Brain pericyte (primary cell): Measurements from ENCODE around the gene TNIP1.

ENCODE experiments used
- DNase-seq: peaks from one replicate; pipeline ENCODE4 v3.0.0-alpha.2; 2012; ENCODE audit warnings: low read depth, low spot score

The TNIP1 gene

GRCh38 chr5:151083081-151083676 is 2.3 kb upstream of the TNIP1 start:
- no peak for DNase-seq

GRCh38 chr5:151082282-151082902 is 1.6 kb upstream of the TNIP1 start:
- DNase-seq, result no peak

GRCh38 chr5:151081431-151082281 is 822 bp upstream of the TNIP1 start:
- DNase-seq, result no peak

- no peak for DNase-seq
Observed at GRCh38 chr5:151079838-151080612, 809 bp downstream of the TNIP1 start.

DNA sequence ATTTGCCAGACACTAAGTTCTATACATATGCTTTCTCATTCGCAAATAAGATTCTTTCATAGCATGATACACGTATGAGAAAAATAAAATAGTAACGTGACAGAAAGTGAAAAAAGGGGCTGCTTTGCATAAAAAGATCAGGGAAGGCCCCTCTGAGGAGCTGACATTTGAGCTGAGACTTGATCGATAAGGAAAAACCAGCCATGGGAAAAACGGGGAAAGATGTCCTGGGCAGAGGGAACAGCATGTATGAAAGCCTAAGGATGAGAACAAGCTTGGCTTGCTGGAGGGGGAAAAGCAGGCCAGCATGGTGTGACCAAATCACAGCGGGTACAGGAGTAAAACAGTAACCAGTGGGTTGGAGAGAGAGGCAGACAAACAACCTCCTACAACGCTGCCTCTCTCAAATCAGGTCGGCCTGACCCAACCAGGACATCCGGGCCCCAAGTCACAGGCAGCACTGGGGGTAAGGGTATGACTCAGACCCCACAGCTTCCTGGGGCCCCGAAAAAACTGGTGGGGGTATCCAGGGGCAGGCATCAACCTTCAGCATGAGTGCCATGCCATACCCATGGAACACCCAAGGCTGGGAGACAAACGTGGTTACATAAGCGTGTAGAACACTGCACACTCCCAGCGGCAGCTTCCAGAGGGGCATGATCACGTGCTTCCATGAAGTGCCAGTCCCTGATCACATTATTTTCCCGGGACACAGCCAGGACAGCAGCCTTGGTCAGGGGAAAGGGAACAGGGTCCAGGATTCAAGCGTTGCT is 2.2 kb downstream of the TNIP1 start:
- DNase-seq, result no peak

GRCh38 chr5:151077967-151078366 is 2.9 kb downstream of the TNIP1 start:
- no peak for DNase-seq

DNA sequence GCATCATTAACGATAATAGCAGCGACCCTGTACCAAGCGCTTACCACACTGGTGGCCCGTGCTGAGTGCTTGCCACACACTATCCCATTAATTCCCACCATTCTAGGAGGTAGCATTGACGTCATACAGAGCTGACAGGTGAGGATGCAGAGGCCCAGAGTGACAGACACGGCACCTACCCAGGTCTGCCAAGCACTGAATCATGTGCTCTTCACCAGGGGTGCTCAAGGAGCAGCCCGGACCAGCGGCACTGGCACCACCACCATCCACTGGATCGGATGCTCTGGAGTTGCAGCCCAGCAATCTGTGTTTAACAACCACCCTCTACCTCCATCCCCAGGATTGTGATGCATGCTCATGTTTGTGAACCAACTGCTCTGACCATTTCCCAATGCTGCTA is 3.4 kb downstream of the TNIP1 start:
- DNase-seq, result no peak

GRCh38 chr5:151076616-151077015 is 4.2 kb downstream of the TNIP1 start:
- no peak for DNase-seq

DNA sequence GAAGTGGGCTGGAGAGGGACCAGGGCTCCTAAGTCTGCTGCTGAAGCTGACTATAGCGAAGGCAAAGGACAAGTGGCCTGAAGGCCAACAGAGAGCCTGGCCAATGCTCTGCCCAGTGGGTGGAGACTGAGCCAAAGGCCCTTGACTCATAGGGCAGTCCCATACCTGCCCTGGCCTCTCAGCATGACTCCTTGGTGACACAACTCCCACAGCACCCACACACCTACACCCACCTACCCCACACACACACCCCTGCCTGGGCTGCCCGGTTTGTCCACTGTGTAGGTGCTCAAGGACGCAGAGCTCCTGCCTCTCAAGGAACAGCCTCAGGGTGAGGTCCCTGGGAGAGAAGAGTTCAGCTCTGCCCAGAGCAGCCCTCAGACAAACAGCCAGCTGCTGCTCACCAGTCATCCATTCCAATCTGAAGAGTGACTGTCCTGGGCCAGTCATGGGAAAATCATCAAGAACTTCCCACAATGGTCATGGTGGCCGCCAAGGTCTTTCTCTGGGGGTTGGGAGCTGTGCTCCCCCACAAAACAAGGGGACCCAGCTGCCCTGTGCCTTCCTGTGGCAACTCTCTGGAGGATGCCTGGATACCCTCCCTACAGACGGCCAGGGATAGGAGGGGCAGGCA is 5.0 kb downstream of the TNIP1 start:
- DNase-seq, result no peak

DNA sequence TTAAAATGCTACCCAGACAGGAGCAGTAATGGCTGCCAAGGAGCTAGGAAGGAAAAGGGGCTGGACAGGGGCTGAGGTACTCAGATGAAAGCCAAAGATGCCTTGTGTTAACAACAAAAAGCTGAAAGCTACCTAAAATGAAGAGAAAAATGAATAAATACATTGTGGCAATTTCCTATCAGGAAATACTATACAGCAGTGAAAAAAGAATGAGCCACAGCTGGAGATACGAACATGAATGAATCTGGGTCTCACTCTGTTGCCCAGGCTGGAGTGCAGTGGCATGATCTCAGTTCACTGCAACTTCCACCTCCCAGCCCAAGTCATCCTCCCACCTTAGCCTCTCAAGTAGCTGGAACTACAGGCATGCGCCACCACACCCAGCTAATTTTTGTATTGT is 6.3 kb downstream of the TNIP1 start:
- DNase-seq, result no peak

- no peak for DNase-seq
Observed at GRCh38 chr5:151073280-151073679, 7.6 kb downstream of the TNIP1 start.

GRCh38 chr5:151072630-151073025 is 8.2 kb downstream of the TNIP1 start:
- DNase-seq, result no peak

- no peak for DNase-seq
Observed at GRCh38 chr5:151071848-151072629, 8.8 kb downstream of the TNIP1 start.

DNA sequence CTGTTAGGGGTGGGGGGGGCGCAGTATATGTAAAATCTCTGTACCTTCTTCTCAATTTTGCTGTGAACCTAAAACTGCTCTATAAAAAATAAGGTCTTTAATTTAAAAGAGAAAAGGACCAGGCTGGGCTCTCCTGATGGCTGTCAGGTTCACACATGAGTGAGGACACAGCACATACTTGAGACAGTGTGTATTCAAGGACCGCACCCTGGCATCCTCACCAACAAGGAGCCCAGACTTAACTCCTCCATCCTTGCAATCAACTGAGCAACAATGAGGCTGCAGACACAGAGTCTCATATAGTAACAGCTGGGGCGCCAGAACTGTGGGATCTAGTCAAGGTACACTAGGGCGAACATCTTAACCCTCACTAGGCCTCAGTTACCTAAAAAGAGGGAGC is 9.8 kb downstream of the TNIP1 start:
- no peak for DNase-seq

DNA sequence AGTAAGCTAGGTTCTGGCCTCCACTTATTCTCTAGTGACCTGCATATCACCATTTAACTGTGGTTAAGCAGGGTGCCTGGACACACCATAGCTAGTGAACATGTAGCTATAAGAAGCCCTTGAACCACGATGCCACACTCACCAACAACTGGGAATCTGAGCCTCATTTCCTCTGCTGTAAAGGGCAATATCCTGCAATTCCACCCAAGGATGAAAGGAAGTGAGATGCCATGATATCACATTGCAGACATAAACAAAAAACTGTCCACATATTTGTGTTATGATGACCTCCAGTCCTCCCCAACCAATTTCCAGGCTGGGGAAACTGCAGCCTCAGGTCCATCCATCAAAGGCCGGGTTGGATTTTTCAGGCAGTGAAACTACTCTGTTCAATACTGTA is 10.4 kb downstream of the TNIP1 start:
- DNase-seq, result no peak

GRCh38 chr5:151068433-151069197 is 12.2 kb downstream of the TNIP1 start:
- no peak for DNase-seq

DNA sequence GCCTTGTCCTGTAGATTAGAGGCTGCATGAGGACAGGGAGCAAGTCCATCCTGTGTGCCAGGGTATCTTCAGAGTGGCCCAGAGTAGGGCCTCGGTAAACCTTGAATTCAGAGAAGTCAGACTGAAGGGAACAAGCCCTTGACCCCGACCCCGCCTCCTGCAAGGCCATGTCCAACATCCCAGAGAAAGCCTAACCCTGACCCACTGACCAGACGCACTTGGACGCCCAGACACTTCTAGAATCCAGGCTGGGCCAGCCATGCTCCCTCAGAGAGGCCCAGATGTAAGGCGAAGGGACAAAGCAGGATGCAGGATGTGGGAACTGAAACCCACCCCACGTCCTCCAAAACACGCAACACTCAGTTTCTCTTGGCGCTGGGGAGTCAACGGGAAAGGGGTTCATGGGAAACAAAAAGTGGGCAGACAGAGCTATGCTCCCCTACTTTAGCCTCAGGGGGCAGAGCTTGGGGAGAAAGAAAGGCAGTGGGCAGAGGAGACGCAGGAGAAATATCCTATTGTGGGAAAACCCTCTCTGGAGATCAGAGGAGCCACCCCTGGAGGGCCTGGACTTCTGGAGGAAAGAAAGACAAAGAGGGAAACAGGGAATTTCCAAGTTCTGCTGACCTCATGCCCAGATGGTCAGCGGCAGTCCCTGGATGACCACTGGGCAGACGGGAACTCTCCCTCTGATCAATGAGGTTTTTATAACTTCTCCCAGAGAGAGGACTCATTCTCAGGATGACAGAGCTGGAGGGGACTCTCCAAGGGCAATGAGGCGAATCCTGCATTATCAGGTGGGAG is 13.0 kb downstream of the TNIP1 start:
- no peak for DNase-seq

- no peak for DNase-seq
Observed at GRCh38 chr5:151066920-151067319, 13.9 kb downstream of the TNIP1 start.
